HG03432 (cell line): ENCODE results near the gene ZNF724.
"Not testable (repeated sequence)": the region's sequence is repeated elsewhere in the genome, so short reads cannot be mapped to it uniquely, and the experiment has no call there.

Experiments used
- ATAC-seq: cut with Tn5 transposase; IDR thresholded peaks from one replicate; pipeline ENCODE4 v1.9.1; 2021; ENCODE audit warnings: mild to moderate bottlenecking, moderate library complexity; ENCODE audit not compliant: unreplicated experiment

The ZNF724 gene

DNA sequence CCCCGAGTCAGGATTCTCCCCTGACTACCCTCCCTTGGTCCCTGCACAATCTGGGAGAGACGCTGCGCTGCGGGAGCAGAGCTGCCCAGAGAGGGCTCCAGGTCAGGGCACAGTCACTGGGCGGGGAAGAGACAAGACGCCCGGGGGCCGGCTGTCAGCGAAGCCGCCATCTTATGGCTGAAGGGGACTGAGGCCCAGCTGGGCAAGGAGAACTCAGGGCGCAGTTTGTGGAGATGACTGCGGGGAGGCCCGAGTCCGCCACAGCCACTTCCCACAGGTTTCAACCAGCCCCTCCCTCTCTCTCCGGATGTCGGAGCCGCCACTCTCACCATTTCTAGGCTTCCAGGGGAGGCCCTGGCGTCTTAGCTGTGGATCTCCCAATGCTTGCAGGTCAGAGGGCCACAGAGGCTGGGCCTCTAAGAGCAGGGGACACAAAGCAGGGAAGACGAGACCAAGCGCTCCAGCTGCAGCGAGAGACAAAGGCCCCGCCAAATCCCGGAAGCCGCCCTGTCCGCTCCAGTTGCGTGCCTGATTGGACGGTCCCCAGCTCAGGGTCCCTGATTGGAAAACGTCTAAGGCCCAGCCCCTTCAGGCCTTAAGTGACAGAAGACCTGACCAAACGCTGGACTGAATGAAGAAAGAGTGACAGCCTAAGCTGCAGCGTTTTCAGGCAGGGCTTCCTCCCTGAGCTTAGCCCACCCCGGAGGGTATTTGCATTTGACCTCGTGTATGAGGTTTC is at the start of gene ZNF724:
ZNF724 (minus strand) TSS at position 484 of the 739 bp plus-strand sequence; CDS start at position 332, 152 bp downstream.
- ATAC-seq = peak; percentile 98

DNA sequence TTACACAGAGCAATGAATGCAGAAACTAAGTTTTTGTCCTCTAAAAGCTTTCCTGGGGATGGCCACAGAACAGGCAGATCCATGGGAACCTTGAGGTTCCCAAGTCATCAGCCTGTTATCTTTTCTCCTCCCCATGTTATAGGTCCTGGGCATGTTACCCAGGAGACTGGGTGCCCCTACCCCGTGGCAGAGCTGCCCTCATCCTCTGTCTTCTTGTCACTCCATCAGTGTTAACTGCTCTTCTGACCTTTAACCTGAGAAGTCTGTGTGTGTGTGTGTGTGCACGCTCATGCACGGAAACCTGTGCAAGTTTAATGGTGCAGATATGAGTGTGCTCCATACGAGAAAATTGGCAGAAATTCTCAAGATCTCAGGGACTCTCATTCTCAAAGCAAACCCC is 43.9 kb upstream of the ZNF724 start:
- no peak for ATAC-seq

- not testable (repeated sequence) for ATAC-seq
These were observed 39.8 kb upstream of the ZNF724 start for GRCh38 chr19:23289966-23290365.

GRCh38 chr19:23287620-23288019 is 37.4 kb upstream of the ZNF724 start:
- no peak for ATAC-seq

DNA sequence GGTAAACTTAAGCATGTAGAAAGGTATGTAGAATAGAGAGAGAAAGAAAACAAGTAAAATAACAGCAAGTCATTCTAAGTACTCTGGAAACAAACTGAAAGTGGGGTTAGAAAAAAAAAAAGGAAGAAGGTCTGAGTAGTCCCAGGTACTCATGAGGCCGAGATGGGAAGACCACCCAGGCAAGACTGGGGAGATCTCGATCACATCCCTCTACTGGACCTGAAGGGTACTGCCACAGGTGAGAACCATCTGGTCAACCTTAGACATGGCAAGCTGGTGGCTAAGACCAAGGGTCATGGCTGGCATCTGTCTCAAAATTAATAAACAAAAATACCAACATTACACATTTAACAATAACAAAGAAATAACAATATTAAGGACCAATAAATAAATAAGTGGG is 36.3 kb upstream of the ZNF724 start:
- no peak for ATAC-seq

DNA sequence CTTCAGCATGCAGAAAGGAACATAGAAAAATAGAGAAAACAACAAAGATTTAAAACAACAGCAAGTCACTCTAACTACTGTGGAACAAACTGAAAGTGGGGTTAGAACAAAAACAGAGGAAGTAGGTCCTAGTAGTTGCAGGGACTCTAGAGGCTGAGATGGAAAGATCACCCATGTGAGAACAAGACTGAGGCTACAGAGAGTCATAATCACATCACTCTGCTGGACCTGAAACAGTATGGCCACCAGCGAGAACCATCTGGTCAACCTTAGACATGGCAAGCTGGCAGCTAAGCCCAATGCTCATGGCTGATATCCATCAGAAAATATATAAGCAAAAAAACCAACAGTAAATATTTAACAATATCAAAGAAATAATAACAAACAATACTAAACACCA is 35.8 kb upstream of the ZNF724 start:
- no peak for ATAC-seq

GRCh38 chr19:23285326-23285725 is 35.1 kb upstream of the ZNF724 start:
- ATAC-seq = not testable (repeated sequence)

DNA sequence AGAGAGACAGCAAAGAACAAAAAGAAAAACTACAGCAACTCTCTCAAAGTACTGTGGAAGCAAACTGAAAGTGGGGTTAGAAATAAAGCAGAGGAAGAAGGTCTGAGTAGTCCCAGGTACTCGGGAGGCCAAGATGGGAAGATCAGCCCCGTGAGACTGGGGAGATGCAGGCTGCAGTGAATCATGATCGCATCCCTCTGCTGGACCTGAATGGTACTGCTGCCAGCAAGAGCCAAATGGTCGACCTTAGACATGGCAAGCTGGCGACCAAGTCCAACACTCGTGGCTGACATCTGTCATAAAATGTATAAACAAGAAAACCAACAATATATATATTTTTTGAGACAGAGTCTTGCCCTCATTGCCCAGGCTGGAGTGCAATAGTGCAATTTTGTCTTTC is 33.7 kb upstream of the ZNF724 start:
- peak; percentile 56 for ATAC-seq

GRCh38 chr19:23281663-23282276 is 31.6 kb upstream of the ZNF724 start:
- ATAC-seq = no peak

- ATAC-seq = not testable (repeated sequence)
These were observed 27.9 kb upstream of the ZNF724 start for GRCh38 chr19:23278118-23278517.

DNA sequence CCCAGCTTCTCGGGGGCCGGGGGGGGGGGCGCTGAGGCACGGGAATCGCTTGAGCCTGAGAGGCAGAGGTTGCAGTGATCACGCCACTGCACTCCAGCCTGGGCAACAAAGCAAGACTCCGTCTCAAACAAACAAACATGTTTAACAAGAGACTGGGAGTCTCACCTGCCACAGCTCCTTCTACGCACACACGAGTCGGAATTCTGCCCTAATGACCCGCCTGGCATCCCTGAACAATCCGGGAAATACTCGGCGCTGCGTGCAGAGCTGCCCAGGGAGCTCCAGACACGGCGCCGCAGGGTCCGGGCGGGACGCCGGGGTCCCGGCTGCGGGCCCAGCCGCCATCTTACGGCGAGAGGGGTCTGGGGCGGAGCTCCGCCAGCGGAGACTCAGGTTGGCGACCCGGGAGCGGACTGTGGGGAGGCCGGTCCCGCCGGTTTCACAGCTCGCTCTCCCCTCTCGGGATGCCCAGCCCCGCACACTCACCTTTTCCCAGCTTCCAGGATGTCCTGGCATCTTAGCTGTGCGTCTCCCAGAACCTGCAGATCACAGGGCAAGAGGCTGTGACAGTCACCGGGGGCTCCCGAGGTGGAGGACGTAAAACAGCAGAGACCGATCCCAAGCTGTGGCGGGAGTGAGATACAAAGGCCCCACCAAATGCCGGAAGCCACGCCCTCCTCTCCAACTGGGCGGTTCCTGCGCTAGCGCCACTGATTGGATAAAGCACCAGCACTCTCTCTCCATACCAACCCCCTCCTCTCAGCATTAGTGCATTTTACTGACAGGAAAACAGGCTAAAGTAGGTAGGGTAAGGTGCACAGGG is 23.6 kb upstream of the ZNF724 start:
- ATAC-seq = peak; percentile 99

- ATAC-seq = no peak
These were observed 22.9 kb upstream of the ZNF724 start for GRCh38 chr19:23273022-23273589.

GRCh38 chr19:23263870-23264590 is 13.8 kb upstream of the ZNF724 start:
- no peak for ATAC-seq

DNA sequence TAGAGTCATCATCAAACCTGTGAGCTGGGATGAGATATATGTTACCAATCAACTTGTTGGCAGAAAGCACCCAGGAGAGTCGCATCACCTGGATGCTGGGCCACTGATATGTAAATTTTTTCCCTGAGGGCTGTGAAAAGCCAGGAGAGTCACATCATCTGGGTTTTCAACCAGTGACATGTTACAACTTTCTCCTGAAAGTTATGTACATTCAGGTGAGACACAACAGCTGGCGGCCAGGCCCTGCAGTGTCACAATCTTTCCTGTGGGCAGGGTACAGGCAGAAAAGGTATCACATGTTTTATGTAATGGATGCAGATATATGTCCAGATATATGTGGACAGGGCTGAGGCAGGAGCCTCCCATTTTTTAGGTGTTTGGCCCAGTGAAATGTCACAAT is 13.2 kb upstream of the ZNF724 start:
- ATAC-seq = no peak

GRCh38 chr19:23262920-23263319 is 12.7 kb upstream of the ZNF724 start:
- ATAC-seq = no peak

DNA sequence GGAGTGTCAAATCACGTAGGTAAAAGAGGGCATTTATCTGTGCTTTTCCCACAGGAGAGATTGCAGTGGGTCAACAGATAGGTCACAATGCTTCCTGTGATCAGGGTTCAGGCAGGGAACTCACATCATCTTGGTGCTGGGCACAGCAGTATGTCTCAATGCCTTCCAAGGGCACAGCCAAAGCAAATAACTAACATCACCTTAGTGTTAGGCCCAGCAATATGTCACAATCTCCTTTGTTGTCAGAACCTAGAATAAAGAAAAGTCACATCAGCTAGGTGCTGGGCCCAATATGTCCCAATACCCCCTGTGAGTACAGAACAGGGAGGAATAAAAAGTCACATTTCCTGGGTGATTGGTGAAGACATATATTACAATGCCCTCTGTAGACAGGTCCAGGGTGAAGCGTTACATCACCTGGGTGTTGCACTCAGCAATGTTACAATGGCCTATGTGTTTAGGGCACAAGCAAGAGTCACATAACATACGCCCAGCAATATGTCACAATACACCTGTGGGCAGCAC is 11.4 kb upstream of the ZNF724 start:
- no peak for ATAC-seq

DNA sequence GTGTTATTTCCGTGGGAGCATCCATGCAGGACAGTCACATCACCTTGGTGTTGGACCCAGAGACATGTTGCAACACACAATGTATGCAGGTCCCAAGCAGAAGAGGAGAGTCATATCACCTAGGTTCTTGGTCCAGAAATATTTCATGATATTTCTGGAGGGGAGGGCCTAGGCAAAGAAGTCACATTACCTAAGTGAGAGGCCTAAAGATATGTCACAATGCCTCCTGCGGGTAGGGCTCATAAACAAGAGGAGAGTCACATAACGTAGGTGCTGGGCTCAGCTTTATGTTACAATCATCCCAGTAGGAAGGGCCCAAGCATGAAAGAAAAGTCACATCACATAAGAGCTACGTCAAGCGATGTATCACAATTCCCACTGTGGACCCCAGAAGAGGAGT is 10.8 kb upstream of the ZNF724 start:
- ATAC-seq = no peak

GRCh38 chr19:23259961-23260360 is 9.8 kb upstream of the ZNF724 start:
- no peak for ATAC-seq

- ATAC-seq = no peak
These were observed 5.5 kb upstream of the ZNF724 start for GRCh38 chr19:23255700-23256099.

GRCh38 chr19:23254141-23254910 is 4.1 kb upstream of the ZNF724 start:
- no peak for ATAC-seq
